GM19351 (cell line): ENCODE results near the gene IL1R1.

Source experiments
- ATAC-seq: cut with Tn5 transposase; IDR thresholded peaks from one replicate; pipeline ENCODE4 v1.9.1; 2021; ENCODE audit warnings: mild to moderate bottlenecking, moderate library complexity; ENCODE audit not compliant: unreplicated experiment

The IL1R1 gene

DNA sequence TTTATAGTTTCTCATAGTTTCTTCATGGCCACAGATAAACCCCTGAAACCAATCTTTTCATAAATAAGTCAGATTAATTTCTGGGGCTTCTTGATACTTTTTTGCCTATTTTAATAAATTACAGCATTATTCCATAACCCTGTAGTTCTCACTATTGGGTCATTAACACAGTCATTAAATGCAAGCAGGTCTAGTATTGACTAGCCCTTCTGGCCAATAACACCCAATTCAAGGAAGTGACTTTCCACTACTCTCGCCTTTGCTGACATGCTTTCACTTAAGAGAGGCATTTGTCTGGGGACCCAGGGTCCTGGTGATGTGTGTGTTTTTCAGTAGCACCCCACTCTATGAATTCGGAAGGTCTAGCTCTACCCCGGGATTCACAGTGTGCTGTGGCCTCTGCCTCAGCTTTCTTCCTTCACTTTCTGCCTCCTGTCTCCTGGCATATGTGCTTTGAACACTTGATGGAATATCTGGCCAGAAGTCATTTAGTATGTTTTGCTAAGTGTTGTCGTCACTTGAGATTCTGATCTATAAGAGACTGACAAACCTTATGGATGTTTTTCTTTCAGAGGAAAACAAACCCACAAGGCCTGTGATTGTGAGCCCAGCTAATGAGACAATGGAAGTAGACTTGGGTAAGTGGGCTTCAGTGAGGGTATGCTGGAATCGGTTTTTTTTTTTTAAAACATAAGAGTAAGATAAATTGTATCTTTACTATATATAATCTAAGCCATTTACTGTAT, 25.7 kb downstream of the IL1R1 start:
- ATAC-seq = no peak

DNA sequence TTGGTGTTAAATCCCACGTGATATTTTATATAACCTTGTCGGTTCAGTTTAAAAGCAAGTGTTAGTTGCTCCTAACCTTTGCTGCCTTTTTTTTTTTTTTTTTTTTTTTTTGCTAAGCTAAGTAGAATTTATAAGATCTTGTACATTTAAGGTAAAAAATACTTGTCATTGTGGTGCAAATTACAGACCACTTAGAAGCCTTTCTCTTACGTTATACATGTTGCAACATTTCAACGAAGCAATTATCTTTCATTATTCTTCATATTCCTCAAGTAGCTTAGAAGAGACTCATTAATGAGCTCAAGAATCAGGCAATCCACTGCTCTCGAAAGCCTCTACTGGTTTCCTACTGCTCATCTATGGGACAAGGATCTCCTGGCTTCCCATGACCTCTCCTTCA, 29.4 kb downstream of the IL1R1 start:
- no peak for ATAC-seq

DNA sequence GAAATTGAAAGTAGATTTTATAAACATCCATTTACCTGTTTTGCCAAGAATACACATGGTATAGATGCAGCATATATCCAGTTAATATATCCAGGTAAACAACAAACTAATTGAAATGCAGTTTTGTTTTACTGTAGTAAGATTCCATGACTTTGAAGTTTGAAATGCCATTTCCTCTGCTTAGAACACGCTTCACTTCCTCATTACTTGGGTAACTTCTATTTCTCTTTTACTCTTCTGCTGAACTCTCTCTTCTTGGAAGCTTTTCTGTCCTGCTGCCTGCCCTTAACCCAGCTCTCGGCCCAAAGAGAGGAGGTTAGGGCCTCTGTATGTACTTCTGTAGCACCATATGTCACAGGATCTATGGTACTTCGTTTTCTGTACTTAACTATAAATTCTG, 30.2 kb downstream of the IL1R1 start:
- no peak for ATAC-seq

DNA sequence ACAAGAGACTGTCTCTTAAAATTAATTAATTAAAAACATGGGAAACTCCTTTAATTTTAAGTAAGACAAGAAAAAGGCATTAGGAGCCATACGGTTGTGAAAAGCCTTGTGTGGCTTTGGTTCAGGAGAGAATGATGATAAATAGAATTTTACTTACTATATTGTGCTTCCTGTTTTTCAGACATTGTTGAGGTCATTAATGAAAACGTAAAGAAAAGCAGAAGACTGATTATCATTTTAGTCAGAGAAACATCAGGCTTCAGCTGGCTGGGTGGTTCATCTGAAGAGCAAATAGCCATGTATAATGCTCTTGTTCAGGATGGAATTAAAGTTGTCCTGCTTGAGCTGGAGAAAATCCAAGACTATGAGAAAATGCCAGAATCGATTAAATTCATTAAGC, 33.6 kb downstream of the IL1R1 start:
- no peak for ATAC-seq

DNA sequence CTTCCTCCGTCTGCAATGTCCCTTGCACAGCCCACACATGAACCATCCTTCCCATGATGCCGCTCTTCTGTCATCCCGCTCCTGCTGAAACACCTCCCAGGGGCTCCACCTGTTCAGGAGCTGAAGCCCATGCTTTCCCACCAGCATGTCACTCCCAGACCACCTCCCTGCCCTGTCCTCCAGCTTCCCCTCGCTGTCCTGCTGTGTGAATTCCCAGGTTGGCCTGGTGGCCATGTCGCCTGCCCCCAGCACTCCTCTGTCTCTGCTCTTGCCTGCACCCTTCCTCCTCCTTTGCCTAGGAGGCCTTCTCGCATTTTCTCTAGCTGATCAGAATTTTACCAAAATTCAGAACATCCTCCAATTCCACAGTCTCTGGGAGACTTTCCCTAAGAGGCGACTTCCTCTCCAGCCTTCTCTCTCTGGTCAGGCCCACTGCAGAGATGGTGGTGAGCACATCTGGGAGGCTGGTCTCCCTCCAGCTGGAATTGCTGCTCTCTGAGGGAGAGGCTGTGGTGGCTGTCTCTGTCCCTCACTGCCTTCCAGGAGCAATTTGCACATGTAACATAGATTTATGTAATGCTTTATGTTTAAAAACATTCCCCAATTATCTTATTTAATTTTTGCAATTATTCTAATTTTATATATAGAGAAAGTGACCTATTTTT, 35.4 kb downstream of the IL1R1 start:
- no peak for ATAC-seq

DNA sequence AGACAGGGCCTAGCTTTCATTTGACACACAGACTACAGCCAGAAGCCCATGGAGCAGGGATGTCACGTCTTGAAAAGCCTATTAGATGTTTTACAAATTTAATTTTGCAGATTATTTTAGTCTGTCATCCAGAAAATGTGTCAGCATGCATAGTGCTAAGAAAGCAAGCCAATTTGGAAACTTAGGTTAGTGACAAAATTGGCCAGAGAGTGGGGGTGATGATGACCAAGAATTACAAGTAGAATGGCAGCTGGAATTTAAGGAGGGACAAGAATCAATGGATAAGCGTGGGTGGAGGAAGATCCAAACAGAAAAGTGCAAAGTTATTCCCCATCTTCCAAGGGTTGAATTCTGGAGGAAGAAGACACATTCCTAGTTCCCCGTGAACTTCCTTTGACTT, 36.5 kb downstream of the IL1R1 start:
- no peak for ATAC-seq

DNA sequence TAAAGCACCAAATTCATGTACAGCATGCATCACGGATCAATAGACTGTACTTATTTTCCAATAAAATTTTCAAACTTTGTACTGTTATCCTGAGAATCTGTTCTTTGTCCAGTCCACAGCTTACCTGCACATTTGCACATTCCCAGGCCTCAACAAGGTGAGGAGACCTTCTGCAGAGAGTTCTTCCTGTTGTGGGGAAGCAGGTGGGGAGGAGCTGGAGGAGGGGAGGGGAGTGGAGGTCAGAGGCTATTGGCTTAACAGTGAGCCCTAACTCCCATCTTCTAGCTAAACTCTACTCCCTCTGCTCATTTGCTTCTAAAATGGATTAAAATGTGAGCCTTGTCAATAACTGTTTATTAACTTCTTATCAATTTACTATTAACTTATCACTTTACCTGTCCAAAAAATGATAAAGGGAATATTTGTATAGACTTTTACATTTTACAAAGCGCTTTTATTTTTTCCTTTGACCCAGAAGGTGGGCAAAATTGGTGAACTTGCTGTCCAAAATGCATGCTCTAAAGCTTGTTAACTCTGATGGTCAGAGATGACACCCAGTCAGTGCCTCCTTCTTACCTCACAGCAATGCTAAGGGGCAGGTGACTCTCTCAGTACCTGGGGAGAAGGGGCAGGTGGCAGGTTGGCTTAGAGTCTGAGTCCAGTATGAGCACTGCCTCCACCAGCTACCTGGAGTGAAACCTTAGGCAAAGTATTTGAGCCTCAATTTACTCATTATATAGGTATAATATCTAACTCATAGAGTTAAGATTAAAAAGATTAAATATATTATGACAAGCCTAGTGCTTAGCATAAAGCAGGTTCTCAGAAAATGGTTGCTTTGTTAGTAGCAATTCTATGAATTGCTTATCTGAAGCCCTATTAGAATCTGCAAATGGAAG, 37.5 kb downstream of the IL1R1 start:
- no peak for ATAC-seq

DNA sequence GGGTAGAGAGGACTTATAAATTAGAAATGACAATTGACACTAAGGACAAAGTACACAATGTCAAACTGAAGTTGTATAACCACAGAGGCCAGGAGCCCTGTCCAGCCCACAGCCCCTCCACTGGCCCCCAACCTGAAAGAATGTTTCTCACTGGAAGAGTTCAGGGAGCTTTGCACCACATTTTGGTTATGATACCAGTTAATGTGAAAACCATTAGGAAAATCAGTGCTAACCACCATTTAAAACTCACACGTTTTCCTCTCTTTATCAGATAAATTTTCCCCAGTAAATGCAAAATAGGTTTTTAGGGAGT, 38.1 kb downstream of the IL1R1 start:
- no peak for ATAC-seq

DNA sequence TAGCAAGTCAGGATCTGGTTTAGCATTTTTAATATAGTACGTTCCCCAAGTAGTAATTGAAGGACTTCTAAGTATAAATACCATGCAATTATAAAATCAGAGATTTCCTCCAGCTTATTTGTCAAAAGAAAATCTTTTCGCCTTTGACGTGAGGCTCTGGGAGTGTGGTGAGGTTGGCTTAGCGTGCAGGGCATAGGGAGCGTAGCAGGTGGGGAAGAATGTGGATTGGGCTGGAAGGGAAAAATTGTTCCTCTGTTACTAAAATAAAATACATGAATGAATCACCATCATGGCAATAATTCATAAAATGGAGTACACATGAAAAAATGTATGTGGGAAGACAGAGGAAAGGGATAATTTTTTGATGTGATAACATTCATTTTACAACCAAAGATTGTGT, 38.8 kb downstream of the IL1R1 start:
- ATAC-seq = no peak

DNA sequence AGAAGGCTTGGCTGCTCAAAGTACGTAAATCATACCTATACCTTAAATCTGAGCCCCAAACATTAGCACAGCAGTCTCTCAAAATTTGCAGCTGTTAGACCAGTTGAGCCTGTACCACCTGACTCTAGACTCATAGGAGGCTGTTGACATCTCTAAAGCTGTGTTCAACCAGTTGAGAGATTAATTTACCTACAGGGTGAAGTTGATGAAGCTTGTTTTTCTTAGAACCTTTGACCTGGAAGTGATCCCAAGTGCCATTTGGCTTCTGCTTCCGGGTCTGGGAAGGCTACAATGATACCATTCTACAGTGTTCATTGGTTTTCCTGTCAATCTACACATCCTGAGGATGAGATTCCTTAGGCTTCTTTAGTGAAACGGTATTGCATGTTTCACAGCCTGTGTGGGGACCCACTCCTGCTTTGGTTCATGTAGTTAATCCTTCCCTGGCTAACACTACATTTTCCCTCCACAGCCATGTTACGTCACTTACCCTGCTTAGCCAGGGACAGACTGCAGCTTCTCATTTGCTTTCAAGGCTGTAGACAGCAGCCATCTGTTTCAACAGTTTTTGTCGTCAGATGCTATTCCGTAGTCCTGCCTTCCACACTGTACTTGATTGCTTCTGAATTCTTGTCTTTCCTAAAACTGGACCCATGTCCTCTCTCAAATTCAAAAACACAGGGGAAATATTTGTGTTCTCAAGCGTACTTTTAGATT, 39.5 kb downstream of the IL1R1 start:
- ATAC-seq = no peak

DNA sequence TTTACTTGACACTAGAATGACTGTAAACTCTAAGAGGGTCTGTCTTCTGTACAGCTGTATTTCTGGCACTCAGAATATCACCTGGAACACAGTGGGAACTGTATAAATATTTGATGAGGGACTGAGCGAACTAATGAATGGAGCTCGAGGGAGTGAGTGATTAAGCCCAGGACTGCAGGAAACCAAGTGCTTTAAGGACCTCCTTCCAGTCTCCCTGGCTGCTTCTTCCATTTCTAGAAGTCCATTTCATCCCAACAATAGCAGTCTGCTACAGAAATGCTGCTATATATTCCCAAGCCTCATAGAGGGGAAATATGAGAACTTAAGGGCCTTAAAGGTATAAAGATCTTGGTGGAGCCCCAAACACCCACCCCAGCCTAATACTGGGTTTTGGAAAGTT, 41.5 kb downstream of the IL1R1 start:
- ATAC-seq = no peak

DNA sequence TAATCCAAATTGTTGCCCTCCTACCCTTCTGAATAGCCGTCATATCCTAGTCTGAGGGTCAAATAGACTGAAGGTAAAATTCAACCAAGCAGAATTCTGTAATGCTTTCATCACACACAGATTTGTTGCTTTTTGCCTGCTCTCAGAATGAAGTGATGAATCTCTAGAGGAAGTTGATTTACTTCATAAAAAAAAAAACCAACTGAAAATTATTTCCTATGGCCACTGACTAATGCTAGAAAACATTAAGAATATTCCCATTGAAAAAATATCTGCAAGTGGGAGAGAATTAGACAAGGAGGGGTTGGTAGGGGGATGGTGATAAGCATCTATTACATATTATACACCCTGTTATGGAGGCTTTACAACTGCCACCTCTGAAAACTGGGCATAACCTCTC, 42.0 kb downstream of the IL1R1 start:
- no peak for ATAC-seq

DNA sequence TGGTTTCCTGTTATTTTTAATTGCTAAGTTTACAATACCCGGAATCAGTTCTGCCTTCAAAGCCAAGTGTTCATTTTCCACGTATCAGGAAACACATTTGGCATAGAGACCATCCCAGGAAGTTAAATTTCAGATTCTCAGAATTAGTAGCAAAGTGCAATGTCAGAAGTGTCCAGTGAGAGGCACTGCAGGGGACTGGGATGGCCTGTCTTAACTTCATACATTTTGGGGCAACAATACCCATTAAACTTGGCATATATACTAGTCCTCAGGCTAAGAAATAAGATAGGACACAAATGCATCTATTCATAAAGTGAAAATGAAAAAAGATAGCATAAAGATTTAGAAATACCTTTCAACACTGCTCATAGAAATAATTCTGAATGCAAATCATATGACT, 42.8 kb downstream of the IL1R1 start:
- ATAC-seq = no peak

DNA sequence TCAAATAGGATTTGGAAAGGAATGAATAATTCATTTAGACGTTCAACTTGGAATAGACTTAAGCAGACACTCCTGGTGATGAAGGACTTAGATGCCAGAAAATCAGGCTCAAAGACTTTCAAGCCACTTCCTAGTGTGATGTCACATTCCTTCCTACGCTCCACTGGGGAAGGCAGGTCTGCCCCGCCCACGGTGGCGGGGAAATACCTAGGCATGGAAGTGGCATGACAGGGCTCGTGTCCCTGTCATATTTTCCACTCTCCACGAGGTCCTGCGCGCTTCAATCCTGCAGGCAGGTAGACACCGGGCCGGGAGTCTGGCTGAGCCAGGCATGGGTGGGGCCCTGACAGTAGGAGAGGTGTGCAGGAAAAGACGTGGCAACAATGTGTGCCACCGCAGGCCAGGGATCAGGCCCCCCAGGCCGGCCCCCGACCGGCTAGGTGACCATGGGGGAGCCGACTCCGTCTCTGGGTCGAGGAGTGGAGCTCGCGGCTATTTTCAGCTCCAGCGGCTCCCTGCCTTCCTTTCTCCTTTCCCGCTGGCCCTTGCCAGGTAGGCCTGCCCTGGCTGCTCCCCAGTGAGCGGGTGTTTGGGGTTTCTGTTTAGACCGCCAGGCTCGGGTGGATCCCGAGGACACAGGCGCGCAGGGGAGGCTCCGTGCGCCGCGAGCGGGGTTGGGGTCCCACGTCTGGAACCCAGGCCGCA, 44.4 kb downstream of the IL1R1 start, which contains the start of gene IL1RL2:
IL1RL2 (plus strand) TSS at position 233 of the 705 bp plus-strand sequence. CDS start 845 bp downstream, outside the sequence.
- ATAC-seq = no peak

DNA sequence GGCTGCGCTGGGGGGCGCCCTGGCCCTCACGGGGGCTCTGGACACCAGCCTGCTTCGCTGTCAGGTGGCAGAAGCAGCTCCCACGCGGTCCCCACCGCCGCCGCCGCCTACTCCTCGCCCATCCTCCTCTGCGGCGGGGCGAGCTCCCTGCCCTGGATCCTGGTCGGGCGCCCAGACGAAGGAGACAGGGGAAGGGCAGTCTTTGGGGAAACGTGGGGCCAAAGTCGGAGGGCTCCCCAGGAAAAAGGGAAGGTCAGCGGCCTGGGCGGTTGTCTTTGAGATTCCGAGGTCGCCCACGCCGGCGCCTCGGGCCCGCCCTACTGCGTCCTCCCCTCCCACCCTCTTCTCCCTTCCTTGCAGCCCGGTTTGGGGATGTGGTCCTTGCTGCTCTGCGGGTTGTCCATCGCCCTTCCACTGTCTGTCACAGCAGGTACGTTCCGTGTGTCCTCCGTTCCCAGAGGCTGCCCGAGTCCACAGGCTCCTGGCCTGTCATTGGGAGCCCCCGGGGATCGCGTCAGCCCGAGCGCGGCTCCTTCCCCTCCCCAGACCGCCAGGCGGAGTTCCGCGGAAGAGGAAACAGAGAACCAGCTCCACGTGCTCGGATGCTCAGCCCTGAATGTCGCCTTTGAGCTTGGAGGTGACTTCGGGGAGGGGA, 45.1 kb downstream of the IL1R1 start:
- no peak for ATAC-seq

DNA sequence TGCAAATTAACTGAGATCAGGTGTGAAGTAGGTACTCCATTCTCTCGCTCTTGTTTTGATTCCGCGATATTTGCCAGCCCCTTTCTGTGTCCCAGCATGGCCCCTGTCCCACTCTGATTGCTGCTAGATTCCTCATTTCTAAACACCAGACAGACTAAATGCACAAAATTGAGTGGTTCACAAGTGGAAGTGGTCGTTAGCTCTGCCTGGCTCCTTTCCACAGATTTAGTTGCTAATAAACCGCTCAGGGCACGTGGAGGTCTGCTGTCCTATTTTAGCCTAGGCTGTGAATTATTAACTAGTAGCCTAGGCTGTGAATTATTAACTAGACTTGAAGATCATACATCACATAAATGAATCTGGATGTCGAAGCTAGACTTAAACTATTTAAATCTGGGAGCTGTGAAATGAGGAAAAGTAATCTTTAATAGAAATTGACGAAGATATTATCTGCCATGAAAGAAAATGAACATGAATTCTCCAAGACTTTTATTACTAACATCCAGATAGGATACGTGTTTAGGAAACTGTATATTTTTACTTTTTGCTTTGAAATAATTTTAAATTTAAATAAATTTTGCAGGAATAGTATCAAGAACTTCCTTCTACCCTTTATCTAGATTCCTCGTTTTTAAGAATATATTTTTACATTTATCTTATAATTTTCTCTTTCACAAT, 48.0 kb downstream of the IL1R1 start:
- no peak for ATAC-seq

DNA sequence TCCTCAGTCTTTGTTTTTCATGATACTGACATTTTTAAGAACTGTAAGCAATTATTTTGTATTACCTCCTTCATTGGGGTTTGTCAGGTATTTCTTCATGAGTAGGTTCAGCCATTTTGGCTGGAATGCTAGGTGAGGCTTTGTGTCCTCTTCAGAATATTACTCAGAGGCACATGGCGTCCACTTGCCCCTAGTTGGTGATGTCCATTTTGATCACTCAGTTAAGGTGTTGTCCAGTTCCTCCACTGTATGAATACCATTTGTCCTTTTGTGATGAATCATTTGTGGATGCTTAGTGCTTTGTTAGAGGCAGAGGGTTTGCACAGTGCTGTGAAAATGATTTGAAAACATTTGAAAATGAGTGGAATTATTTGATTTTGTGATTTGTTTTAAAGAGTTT, 49.0 kb downstream of the IL1R1 start:
- no peak for ATAC-seq

DNA sequence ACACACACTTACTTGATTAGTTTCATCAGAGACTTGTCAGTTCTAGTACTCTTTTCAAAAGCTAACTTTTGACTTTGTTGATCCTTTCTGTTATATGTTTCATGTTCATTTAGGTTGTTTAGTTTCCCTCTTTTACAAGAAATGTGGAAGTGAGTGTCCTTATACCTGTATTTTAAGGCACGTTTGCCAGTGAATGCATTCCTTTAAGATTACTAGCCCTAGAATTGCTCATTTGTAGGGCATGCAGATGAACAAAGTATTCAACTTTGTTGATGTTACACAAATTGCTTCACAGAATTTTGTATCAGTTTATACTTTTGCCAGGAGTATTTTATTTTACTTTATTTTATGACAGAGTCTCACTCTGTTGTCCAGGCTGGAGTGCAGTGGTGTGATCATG, 50.5 kb downstream of the IL1R1 start:
- no peak for ATAC-seq

DNA sequence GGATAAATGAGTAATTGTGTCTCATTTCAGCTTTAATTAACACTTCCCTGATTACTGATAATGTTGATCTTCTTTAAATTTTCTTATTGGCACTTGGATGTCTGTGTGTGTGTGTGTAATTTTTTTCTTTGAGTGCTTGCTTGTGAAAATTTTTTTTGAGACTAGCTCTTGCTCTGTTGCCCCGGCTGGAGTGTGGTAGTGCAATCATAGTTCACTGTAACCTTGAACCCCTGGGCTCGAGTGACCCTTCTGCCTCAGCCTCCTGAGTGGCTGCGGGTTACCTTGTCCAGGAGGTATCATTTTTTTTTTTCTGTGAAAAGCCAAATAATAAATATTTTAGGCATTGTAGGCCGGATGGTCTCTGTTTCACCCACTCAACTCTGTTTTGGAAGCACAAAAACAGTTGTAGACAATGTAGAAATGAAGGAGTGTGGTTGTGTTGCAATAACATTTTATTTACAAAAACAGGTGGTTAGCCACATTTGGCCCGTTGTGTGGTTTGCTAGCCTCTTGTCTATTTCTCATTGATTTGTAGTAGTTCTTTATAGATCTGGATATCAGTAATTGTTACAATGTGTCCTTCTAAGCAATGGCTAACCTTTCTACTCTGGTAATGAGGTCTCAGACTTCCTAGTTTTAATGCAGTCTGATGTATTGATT, 52.2 kb downstream of the IL1R1 start:
- ATAC-seq = no peak
